HCT116 (cell line): ENCODE measurements around the gene MEIOC. TPM values are rescaled to one million over a fixed set of nuclear protein-coding genes. Genes with fewer than 3 reads are reported as not detected.

Experiments used
- total RNA-seq: library from RNA; stranded (reverse); gene quantifications from one replicate; pipeline ENCODE4 v1.2.1, GENCODE V29; 2021; ENCODE audit not compliant: unreplicated experiment

The MEIOC gene
- total RNA-seq, 1 experiment from 2014 or later, result not detected

Other genes starting within 250 kb of the MEIOC start
- 28.7 TPM for gene GPATCH8, start 153.1 kb upstream of the MEIOC start, total RNA-seq
- gene FZD2, start 99.0 kb upstream of the MEIOC start, total RNA-seq, result 12.8 TPM
- 33.0 TPM for gene CCDC43, start 33.3 kb downstream of the MEIOC start, total RNA-seq
- 26.1 TPM for gene DBF4B, start 52.2 kb downstream of the MEIOC start, total RNA-seq
- 7.7 TPM for gene ADAM11, start 102.5 kb downstream of the MEIOC start, total RNA-seq
- 62.4 TPM for gene GJC1, start 173.8 kb downstream of the MEIOC start, total RNA-seq
- not detected for gene HIGD1B, start 191.4 kb downstream of the MEIOC start, total RNA-seq
- gene EFTUD2, start 243.0 kb downstream of the MEIOC start, total RNA-seq, result 150 TPM